HEK293 (cell line): ENCODE measurements around the gene TCF7.

Source experiments
- BCL11B ChIP-seq: fragments of 450-650 bp; formaldehyde crosslinking; IDR thresholded peaks from 2 replicates; pipeline ENCODE4 v1.5.1; 2016; ENCODE audit warnings: low read depth, missing biosample characterization, missing genetic modification characterization
- KLF1 ChIP-seq: fragments of 450-650 bp; formaldehyde crosslinking; IDR thresholded peaks from 2 replicates; pipeline ENCODE4 v1.5.1; 2016; ENCODE audit warnings: missing biosample characterization, missing genetic modification characterization
- SALL2 ChIP-seq: fragments of 450-650 bp; formaldehyde crosslinking; IDR thresholded peaks from 2 replicates; pipeline ENCODE4 v1.5.0; 2017; ENCODE audit warnings: missing biosample characterization, mild to moderate bottlenecking, missing genetic modification characterization, borderline replicate concordance
- SP7 ChIP-seq: fragments of 450-650 bp; formaldehyde crosslinking; IDR thresholded peaks from 2 replicates; pipeline ENCODE4 v1.5.1; 2016; ENCODE audit warnings: missing biosample characterization, missing genetic modification characterization
- ZBTB48 ChIP-seq: fragments of 450-650 bp; formaldehyde crosslinking; IDR thresholded peaks from 2 replicates; pipeline ENCODE4 v1.5.1; 2016; ENCODE audit warnings: missing biosample characterization, missing genetic modification characterization
- ZNF184 ChIP-seq: fragments of 450-650 bp; IDR thresholded peaks from 2 replicates; pipeline ENCODE4 v1.5.1; 2018; ENCODE audit warnings: missing biosample characterization, mild to moderate bottlenecking, missing genetic modification characterization
- ZNF202 ChIP-seq: fragments of 450-650 bp; formaldehyde crosslinking; IDR thresholded peaks from 2 replicates; pipeline ENCODE4 v1.5.1; 2016; ENCODE audit warnings: missing biosample characterization, missing genetic modification characterization, borderline replicate concordance
- ZNF221 ChIP-seq: fragments of 450-650 bp; formaldehyde crosslinking; IDR thresholded peaks from 2 replicates; pipeline ENCODE4 v1.5.1; 2017; ENCODE audit warnings: missing biosample characterization, missing genetic modification characterization, borderline replicate concordance
- ZNF544 ChIP-seq: fragments of 450-650 bp; formaldehyde crosslinking; IDR thresholded peaks from 2 replicates; pipeline ENCODE4 v1.5.0; 2017; ENCODE audit warnings: missing biosample characterization, missing genetic modification characterization
- ZNF549 ChIP-seq: fragments of 450-650 bp; IDR thresholded peaks from 2 replicates; pipeline ENCODE4 v1.5.1; 2018; ENCODE audit warnings: missing biosample characterization, missing genetic modification characterization, mild to moderate bottlenecking, inconsistent platforms, moderate library complexity
- ZNF600 ChIP-seq: fragments of 450-650 bp; formaldehyde crosslinking; IDR thresholded peaks from 2 replicates; pipeline ENCODE4 v1.5.1; 2016; ENCODE audit warnings: missing biosample characterization, missing genetic modification characterization
- ZNF707 ChIP-seq: fragments of 450-650 bp; formaldehyde crosslinking; IDR thresholded peaks from 2 replicates; pipeline ENCODE4 v1.5.1; 2016; ENCODE audit warnings: missing biosample characterization, missing genetic modification characterization
- ZNF76 ChIP-seq: fragments of 450-650 bp; formaldehyde crosslinking; IDR thresholded peaks from 2 replicates; pipeline ENCODE4; 2016; ENCODE audit warnings: low read depth, missing biosample characterization, missing genetic modification characterization, borderline replicate concordance
- ZSCAN23 ChIP-seq: fragments of 450-650 bp; formaldehyde crosslinking; IDR thresholded peaks from 2 replicates; pipeline ENCODE4 v1.5.1; 2016; ENCODE audit warnings: missing biosample characterization, missing genetic modification characterization
- ZXDB ChIP-seq: fragments of 450-650 bp; formaldehyde crosslinking; IDR thresholded peaks from 2 replicates; pipeline ENCODE4 v1.5.1; 2016; ENCODE audit warnings: missing biosample characterization, missing genetic modification characterization
- TF ChIP-seq, protein P1 (sequence below): fragments of 450-650 bp; formaldehyde crosslinking; IDR thresholded peaks from 2 replicates; pipeline ENCODE4 v1.5.1; 2017; ENCODE audit warnings: missing biosample characterization, missing genetic modification characterization
- TF ChIP-seq, protein P2 (sequence below): fragments of 450-650 bp; formaldehyde crosslinking; IDR thresholded peaks from 2 replicates; pipeline ENCODE4 v1.5.1; 2016; ENCODE audit warnings: missing biosample characterization, missing genetic modification characterization
- TF ChIP-seq, protein P3 (sequence below): fragments of 450-650 bp; formaldehyde crosslinking; IDR thresholded peaks from 2 replicates; pipeline ENCODE4 v1.5.1; 2016; ENCODE audit warnings: missing biosample characterization, missing genetic modification characterization
- TF ChIP-seq, protein P4 (sequence below): fragments of 450-650 bp; formaldehyde crosslinking; IDR thresholded peaks from 2 replicates; pipeline ENCODE4 v1.5.1; 2016; ENCODE audit warnings: missing biosample characterization, missing genetic modification characterization, borderline replicate concordance
- TF ChIP-seq, protein P5 (sequence below): fragments of 450-650 bp; formaldehyde crosslinking; IDR thresholded peaks from 2 replicates; pipeline ENCODE4 v1.5.1; 2016; ENCODE audit warnings: missing biosample characterization, missing genetic modification characterization, low read depth
- TF ChIP-seq, protein P6 (sequence below): fragments of 450-650 bp; formaldehyde crosslinking; IDR thresholded peaks from 2 replicates; pipeline ENCODE4 v1.5.1; 2016; ENCODE audit warnings: missing biosample characterization, missing genetic modification characterization, borderline replicate concordance
- TF ChIP-seq, protein P7 (sequence below): fragments of 450-650 bp; formaldehyde crosslinking; IDR thresholded peaks from 2 replicates; pipeline ENCODE4 v1.5.1; 2017; ENCODE audit warnings: missing biosample characterization, missing genetic modification characterization

Gene TCF7

DNA sequence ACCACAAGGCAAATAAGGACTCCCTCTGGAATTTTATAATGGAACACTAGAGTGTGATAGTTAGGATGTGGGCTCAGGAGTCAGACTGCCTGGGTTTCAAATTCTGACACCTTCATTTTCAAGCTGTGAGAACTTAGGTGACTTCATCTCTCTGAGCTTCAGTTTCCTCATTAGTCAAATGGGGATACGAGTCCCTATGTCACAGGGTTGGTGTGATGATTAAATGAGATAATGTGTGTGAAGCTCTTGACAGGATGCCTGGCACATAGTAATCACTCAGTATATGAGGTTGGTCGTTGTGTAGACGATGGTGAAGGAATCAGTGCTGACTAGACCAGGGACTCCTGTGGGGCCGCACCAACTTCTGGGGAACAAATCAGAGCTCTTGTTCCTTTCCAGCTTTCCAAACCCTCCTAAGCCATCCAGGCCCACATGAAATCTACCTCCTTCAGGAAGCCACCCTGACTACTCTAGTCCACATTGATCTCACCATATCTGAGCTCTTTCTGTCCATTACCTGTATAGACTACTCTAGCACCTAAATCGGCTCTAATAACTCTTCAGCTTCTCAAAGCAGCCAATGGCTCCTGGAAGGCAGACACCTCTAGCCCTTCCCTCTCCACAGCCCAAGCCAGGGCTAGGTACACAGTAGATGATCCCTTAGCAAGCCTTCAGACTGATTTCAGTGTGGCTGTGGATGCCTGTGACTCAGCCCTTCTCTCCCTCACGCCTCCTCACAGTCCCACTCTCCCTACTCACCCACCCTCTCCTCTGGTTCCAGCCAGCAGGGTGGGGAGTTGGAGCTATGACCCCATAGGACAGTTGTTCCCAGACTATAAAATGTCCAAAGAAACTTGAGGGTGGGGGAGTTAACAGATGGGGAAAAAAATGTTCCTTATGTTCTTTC is 2.5 kb upstream of the TCF7 start (continued):
- TF ChIP-seq ZNF202 (tag by site-specific recombination) = no peak
- TF ChIP-seq, protein P1, sequence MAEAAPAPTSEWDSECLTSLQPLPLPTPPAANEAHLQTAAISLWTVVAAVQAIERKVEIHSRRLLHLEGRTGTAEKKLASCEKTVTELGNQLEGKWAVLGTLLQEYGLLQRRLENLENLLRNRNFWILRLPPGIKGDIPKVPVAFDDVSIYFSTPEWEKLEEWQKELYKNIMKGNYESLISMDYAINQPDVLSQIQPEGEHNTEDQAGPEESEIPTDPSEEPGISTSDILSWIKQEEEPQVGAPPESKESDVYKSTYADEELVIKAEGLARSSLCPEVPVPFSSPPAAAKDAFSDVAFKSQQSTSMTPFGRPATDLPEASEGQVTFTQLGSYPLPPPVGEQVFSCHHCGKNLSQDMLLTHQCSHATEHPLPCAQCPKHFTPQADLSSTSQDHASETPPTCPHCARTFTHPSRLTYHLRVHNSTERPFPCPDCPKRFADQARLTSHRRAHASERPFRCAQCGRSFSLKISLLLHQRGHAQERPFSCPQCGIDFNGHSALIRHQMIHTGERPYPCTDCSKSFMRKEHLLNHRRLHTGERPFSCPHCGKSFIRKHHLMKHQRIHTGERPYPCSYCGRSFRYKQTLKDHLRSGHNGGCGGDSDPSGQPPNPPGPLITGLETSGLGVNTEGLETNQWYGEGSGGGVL (tag by site-specific recombination) = peak; percentile 50
- 0 out of 2 replicates have a peak, but pooled peaks have one; percentile 14 for TF ChIP-seq ZNF600
- TF ChIP-seq, protein P2, sequence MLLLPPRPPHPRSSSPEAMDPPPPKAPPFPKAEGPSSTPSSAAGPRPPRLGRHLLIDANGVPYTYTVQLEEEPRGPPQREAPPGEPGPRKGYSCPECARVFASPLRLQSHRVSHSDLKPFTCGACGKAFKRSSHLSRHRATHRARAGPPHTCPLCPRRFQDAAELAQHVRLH = no peak
- TF ChIP-seq, protein P3, sequence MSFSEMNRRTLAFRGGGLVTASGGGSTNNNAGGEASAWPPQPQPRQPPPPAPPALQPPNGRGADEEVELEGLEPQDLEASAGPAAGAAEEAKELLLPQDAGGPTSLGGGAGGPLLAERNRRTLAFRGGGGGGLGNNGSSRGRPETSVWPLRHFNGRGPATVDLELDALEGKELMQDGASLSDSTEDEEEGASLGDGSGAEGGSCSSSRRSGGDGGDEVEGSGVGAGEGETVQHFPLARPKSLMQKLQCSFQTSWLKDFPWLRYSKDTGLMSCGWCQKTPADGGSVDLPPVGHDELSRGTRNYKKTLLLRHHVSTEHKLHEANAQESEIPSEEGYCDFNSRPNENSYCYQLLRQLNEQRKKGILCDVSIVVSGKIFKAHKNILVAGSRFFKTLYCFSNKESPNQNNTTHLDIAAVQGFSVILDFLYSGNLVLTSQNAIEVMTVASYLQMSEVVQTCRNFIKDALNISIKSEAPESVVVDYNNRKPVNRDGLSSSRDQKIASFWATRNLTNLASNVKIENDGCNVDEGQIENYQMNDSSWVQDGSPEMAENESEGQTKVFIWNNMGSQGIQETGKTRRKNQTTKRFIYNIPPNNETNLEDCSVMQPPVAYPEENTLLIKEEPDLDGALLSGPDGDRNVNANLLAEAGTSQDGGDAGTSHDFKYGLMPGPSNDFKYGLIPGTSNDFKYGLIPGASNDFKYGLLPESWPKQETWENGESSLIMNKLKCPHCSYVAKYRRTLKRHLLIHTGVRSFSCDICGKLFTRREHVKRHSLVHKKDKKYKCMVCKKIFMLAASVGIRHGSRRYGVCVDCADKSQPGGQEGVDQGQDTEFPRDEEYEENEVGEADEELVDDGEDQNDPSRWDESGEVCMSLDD = no peak
- TF ChIP-seq SALL2 (tag by site-specific recombination) = no peak
- TF ChIP-seq BCL11B = no peak
- no peak for TF ChIP-seq KLF1
- TF ChIP-seq ZNF184 (tag by site-specific recombination) = no peak
- no peak for TF ChIP-seq ZSCAN23 (tag by site-specific recombination)
- TF ChIP-seq, protein P4, sequence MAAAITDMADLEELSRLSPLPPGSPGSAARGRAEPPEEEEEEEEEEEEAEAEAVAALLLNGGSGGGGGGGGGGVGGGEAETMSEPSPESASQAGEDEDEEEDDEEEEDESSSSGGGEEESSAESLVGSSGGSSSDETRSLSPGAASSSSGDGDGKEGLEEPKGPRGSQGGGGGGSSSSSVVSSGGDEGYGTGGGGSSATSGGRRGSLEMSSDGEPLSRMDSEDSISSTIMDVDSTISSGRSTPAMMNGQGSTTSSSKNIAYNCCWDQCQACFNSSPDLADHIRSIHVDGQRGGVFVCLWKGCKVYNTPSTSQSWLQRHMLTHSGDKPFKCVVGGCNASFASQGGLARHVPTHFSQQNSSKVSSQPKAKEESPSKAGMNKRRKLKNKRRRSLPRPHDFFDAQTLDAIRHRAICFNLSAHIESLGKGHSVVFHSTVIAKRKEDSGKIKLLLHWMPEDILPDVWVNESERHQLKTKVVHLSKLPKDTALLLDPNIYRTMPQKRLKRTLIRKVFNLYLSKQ (tag by site-specific recombination) = no peak
- TF ChIP-seq ZNF221 (tag by site-specific recombination) = no peak
- no peak for TF ChIP-seq ZNF707 (tag by site-specific recombination)
- no peak for TF ChIP-seq ZNF544 (tag by site-specific recombination)
- no peak for TF ChIP-seq SP7 (tag by site-specific recombination)
- TF ChIP-seq ZNF549 (tag by site-specific recombination) = no peak
- TF ChIP-seq, protein P5, sequence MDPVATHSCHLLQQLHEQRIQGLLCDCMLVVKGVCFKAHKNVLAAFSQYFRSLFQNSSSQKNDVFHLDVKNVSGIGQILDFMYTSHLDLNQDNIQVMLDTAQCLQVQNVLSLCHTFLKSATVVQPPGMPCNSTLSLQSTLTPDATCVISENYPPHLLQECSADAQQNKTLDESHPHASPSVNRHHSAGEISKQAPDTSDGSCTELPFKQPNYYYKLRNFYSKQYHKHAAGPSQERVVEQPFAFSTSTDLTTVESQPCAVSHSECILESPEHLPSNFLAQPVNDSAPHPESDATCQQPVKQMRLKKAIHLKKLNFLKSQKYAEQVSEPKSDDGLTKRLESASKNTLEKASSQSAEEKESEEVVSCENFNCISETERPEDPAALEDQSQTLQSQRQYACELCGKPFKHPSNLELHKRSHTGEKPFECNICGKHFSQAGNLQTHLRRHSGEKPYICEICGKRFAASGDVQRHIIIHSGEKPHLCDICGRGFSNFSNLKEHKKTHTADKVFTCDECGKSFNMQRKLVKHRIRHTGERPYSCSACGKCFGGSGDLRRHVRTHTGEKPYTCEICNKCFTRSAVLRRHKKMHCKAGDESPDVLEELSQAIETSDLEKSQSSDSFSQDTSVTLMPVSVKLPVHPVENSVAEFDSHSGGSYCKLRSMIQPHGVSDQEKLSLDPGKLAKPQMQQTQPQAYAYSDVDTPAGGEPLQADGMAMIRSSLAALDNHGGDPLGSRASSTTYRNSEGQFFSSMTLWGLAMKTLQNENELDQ (tag by site-specific recombination) = no peak
- peak; percentile 98 for TF ChIP-seq ZBTB48 (tag by site-specific recombination)
- no peak for TF ChIP-seq ZXDB (tag by site-specific recombination)
- TF ChIP-seq, protein P6, sequence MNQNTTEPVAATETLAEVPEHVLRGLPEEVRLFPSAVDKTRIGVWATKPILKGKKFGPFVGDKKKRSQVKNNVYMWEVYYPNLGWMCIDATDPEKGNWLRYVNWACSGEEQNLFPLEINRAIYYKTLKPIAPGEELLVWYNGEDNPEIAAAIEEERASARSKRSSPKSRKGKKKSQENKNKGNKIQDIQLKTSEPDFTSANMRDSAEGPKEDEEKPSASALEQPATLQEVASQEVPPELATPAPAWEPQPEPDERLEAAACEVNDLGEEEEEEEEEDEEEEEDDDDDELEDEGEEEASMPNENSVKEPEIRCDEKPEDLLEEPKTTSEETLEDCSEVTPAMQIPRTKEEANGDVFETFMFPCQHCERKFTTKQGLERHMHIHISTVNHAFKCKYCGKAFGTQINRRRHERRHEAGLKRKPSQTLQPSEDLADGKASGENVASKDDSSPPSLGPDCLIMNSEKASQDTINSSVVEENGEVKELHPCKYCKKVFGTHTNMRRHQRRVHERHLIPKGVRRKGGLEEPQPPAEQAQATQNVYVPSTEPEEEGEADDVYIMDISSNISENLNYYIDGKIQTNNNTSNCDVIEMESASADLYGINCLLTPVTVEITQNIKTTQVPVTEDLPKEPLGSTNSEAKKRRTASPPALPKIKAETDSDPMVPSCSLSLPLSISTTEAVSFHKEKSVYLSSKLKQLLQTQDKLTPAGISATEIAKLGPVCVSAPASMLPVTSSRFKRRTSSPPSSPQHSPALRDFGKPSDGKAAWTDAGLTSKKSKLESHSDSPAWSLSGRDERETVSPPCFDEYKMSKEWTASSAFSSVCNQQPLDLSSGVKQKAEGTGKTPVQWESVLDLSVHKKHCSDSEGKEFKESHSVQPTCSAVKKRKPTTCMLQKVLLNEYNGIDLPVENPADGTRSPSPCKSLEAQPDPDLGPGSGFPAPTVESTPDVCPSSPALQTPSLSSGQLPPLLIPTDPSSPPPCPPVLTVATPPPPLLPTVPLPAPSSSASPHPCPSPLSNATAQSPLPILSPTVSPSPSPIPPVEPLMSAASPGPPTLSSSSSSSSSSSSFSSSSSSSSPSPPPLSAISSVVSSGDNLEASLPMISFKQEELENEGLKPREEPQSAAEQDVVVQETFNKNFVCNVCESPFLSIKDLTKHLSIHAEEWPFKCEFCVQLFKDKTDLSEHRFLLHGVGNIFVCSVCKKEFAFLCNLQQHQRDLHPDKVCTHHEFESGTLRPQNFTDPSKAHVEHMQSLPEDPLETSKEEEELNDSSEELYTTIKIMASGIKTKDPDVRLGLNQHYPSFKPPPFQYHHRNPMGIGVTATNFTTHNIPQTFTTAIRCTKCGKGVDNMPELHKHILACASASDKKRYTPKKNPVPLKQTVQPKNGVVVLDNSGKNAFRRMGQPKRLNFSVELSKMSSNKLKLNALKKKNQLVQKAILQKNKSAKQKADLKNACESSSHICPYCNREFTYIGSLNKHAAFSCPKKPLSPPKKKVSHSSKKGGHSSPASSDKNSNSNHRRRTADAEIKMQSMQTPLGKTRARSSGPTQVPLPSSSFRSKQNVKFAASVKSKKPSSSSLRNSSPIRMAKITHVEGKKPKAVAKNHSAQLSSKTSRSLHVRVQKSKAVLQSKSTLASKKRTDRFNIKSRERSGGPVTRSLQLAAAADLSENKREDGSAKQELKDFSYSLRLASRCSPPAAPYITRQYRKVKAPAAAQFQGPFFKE = no peak
- TF ChIP-seq, protein P7, sequence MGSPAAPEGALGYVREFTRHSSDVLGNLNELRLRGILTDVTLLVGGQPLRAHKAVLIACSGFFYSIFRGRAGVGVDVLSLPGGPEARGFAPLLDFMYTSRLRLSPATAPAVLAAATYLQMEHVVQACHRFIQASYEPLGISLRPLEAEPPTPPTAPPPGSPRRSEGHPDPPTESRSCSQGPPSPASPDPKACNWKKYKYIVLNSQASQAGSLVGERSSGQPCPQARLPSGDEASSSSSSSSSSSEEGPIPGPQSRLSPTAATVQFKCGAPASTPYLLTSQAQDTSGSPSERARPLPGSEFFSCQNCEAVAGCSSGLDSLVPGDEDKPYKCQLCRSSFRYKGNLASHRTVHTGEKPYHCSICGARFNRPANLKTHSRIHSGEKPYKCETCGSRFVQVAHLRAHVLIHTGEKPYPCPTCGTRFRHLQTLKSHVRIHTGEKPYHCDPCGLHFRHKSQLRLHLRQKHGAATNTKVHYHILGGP (tag by site-specific recombination) = no peak
- no peak for TF ChIP-seq ZNF76 (tag by site-specific recombination)
